HEK293 (cell line): Measurements from ENCODE around the gene PRX.

Source experiments
- CTCF ChIA-PET: fragments of 350-600 bp; formaldehyde crosslinking; extraction: SDS; loops from one replicate; lab custom pipeline; 2021; ENCODE audit warnings: antibody characterized with exemption; lab: Yijun Ruan, JAX
- POLR2A ChIA-PET: fragments of 300-600 bp; formaldehyde crosslinking; extraction: SDS; loops from one replicate; lab custom pipeline; 2020; ENCODE audit warnings: antibody characterized with exemption, inconsistent platforms; lab: Yijun Ruan, JAX
- H3K27ac ChIP-seq: fragments of 200-500 bp; sonication (Bioruptor generic); 2 replicates; pipeline ENCODE4 v1.5.1; 2014; ENCODE audit warnings: low read depth, low read length, control low read depth, inconsistent platforms; ENCODE audit errors: extremely low read depth
- H3K36me3 ChIP-seq, 2 experiments: fragments of 200-500 bp in 1 of 2; sonication (Bioruptor generic) in 1 of 2; 1 replicate in 1 of 2; 2 replicates in 1 of 2; pipeline ENCODE4 v1.5.1; 2014 to 2017; ENCODE audit warnings: inconsistent platforms in 2 of 2, low read length in 2 of 2; ENCODE audit not compliant: control insufficient read depth in 2 of 2, insufficient read depth in 1 of 2
- H3K4me1 ChIP-seq: fragments of 200-500 bp; sonication (Bioruptor generic); 2 replicates; pipeline ENCODE4 v1.5.1; 2014; ENCODE audit warnings: mild to moderate bottlenecking, low read length, inconsistent platforms; ENCODE audit not compliant: control insufficient read depth, insufficient read depth
- H3K4me3 ChIP-seq: 2 replicates; pipeline ENCODE4 v1.5.1; 2011; ENCODE audit warnings: low read depth, mild to moderate bottlenecking, control low read depth, low read length, moderate library complexity
- H3K9me3 ChIP-seq: fragments of 200-500 bp; sonication (Bioruptor generic); 2 replicates; pipeline ENCODE4 v1.5.1; 2014; ENCODE audit warnings: low read depth, low read length, inconsistent platforms; ENCODE audit not compliant: control insufficient read depth, insufficient read depth
- GLI2 ChIP-seq: fragments of 450-650 bp; formaldehyde crosslinking; IDR thresholded peaks from 2 replicates; pipeline ENCODE4; 2017; ENCODE audit warnings: missing biosample characterization, missing genetic modification characterization, low read depth, borderline replicate concordance
- INSM2 ChIP-seq: fragments of 450-650 bp; formaldehyde crosslinking; IDR thresholded peaks from 2 replicates; pipeline ENCODE4 v1.5.1; 2016; ENCODE audit warnings: missing biosample characterization, missing genetic modification characterization
- KLF1 ChIP-seq: fragments of 450-650 bp; formaldehyde crosslinking; IDR thresholded peaks from 2 replicates; pipeline ENCODE4 v1.5.1; 2016; ENCODE audit warnings: missing biosample characterization, missing genetic modification characterization
- KLF17 ChIP-seq: fragments of 450-650 bp; formaldehyde crosslinking; IDR thresholded peaks from 2 replicates; pipeline ENCODE4 v1.5.1; 2016; ENCODE audit warnings: missing biosample characterization, missing genetic modification characterization
- KLF9 ChIP-seq: fragments of 450-650 bp; formaldehyde crosslinking; IDR thresholded peaks from 2 replicates; pipeline ENCODE4 v1.5.1; 2016; ENCODE audit warnings: missing biosample characterization, missing genetic modification characterization, low read depth
- SP7 ChIP-seq: fragments of 450-650 bp; formaldehyde crosslinking; IDR thresholded peaks from 2 replicates; pipeline ENCODE4 v1.5.1; 2016; ENCODE audit warnings: missing biosample characterization, missing genetic modification characterization
- TCF7L2 ChIP-seq: IDR thresholded peaks from 2 replicates; pipeline ENCODE4 v1.6.1; 2011; ENCODE audit warnings: low read depth, mild to moderate bottlenecking, inconsistent platforms, low read length, moderate library complexity, borderline replicate concordance
- WT1 ChIP-seq: fragments of 450-650 bp; formaldehyde crosslinking; IDR thresholded peaks from 2 replicates; pipeline ENCODE4 v1.5.1; 2016; ENCODE audit warnings: missing biosample characterization, missing genetic modification characterization
- YY2 ChIP-seq: fragments of 450-650 bp; formaldehyde crosslinking; IDR thresholded peaks from 2 replicates; pipeline ENCODE4 v1.5.1; 2016; ENCODE audit warnings: missing biosample characterization, missing genetic modification characterization
- ZBTB20 ChIP-seq: fragments of 450-650 bp; formaldehyde crosslinking; IDR thresholded peaks from 2 replicates; pipeline ENCODE4 v1.5.1; 2016; ENCODE audit warnings: missing biosample characterization, missing genetic modification characterization
- ZBTB21 ChIP-seq: fragments of 450-650 bp; formaldehyde crosslinking; IDR thresholded peaks from 2 replicates; pipeline ENCODE4 v1.5.1; 2017; ENCODE audit warnings: missing biosample characterization, missing genetic modification characterization
- ZBTB49 ChIP-seq: fragments of 450-650 bp; formaldehyde crosslinking; IDR thresholded peaks from 2 replicates; pipeline ENCODE4 v1.5.1; 2016; ENCODE audit warnings: missing biosample characterization, missing genetic modification characterization, low read depth
- ZBTB7A ChIP-seq: fragments of 450-650 bp; formaldehyde crosslinking; IDR thresholded peaks from 2 replicates; pipeline ENCODE4 v1.5.1; 2016; ENCODE audit warnings: low read depth, missing biosample characterization, missing genetic modification characterization
- ZNF133 ChIP-seq: fragments of 450-650 bp; formaldehyde crosslinking; IDR thresholded peaks from 2 replicates; pipeline ENCODE4 v1.5.1; 2016; ENCODE audit warnings: missing biosample characterization, missing genetic modification characterization
- ZNF148 ChIP-seq: fragments of 450-650 bp; formaldehyde crosslinking; IDR thresholded peaks from 2 replicates; pipeline ENCODE4 v1.5.0; 2017; ENCODE audit warnings: missing biosample characterization, missing genetic modification characterization, borderline replicate concordance
- ZNF274 ChIP-seq, 2 experiments: fragments of 200-500 bp in 1 of 2; fragments of 450-650 bp in 1 of 2; sonication (Bioruptor generic) in 1 of 2; formaldehyde crosslinking in 1 of 2; IDR thresholded peaks; 2 replicates each; pipeline versions ENCODE4 v1.5.1 to v1.6.1; 2014 to 2016; ENCODE audit warnings: borderline replicate concordance in 1 of 2, inconsistent platforms in 1 of 2, low read length in 1 of 2, missing biosample characterization in 1 of 2, missing genetic modification characterization in 1 of 2
- ZNF391 ChIP-seq: fragments of 450-650 bp; formaldehyde crosslinking; IDR thresholded peaks from 2 replicates; pipeline ENCODE4 v1.5.1; 2016; ENCODE audit warnings: low read depth, missing biosample characterization, missing genetic modification characterization, borderline replicate concordance
- ZNF394 ChIP-seq: fragments of 450-650 bp; formaldehyde crosslinking; IDR thresholded peaks from 2 replicates; pipeline ENCODE4 v1.5.1; 2016; ENCODE audit warnings: missing biosample characterization, missing genetic modification characterization, mild to moderate bottlenecking, moderate library complexity, borderline replicate concordance
- ZNF610 ChIP-seq: fragments of 450-650 bp; formaldehyde crosslinking; IDR thresholded peaks from 2 replicates; pipeline ENCODE4 v1.5.1; 2016; ENCODE audit warnings: missing biosample characterization, missing genetic modification characterization, borderline replicate concordance
- ZNF623 ChIP-seq: fragments of 450-650 bp; formaldehyde crosslinking; IDR thresholded peaks from 2 replicates; pipeline ENCODE4 v1.5.1; 2016; ENCODE audit warnings: missing biosample characterization, missing genetic modification characterization
- ZNF629 ChIP-seq: fragments of 450-650 bp; formaldehyde crosslinking; IDR thresholded peaks from 2 replicates; pipeline ENCODE4 v1.5.1; 2017; ENCODE audit warnings: missing biosample characterization, missing genetic modification characterization
- ZNF645 ChIP-seq: fragments of 450-650 bp; formaldehyde crosslinking; IDR thresholded peaks from 2 replicates; pipeline ENCODE4; 2016; ENCODE audit warnings: missing biosample characterization, missing genetic modification characterization
- ZNF664 ChIP-seq: fragments of 450-650 bp; formaldehyde crosslinking; IDR thresholded peaks from 2 replicates; pipeline ENCODE4 v1.5.1; 2016; ENCODE audit warnings: missing biosample characterization, missing genetic modification characterization
- ZNF785 ChIP-seq: fragments of 450-650 bp; formaldehyde crosslinking; IDR thresholded peaks from 2 replicates; pipeline ENCODE4 v1.5.1; 2016; ENCODE audit warnings: missing biosample characterization, missing genetic modification characterization
- ZNF791 ChIP-seq: fragments of 450-650 bp; formaldehyde crosslinking; IDR thresholded peaks from 2 replicates; pipeline ENCODE4 v1.5.1; 2016; ENCODE audit warnings: missing biosample characterization, missing genetic modification characterization
- ZSCAN30 ChIP-seq: fragments of 450-650 bp; IDR thresholded peaks from 2 replicates; pipeline ENCODE4 v1.5.1; 2018; ENCODE audit warnings: missing biosample characterization, mild to moderate bottlenecking, missing genetic modification characterization, moderate library complexity
- ZXDB ChIP-seq: fragments of 450-650 bp; formaldehyde crosslinking; IDR thresholded peaks from 2 replicates; pipeline ENCODE4 v1.5.1; 2016; ENCODE audit warnings: missing biosample characterization, missing genetic modification characterization

Gene PRX

GRCh38 chr19:40403262-40403984 lies 9.8 kb downstream of the PRX start:
- ChIA-PET POLR2A (interaction anchor here (0.5 to 2.7 kb wide), 20 partner anchors 9 to 1464 kb away, joined by 3 to 30 read pairs (median 4); partner anchors contain the start of genes BLVRB, C19orf47, PLD3 and PRX), CTCF (interaction anchor here (0.6 to 4.3 kb wide), 11 partner anchors 9 to 211 kb away, joined by 3 to 40 read pairs (median 4); partner anchors contain the start of gene BLVRB)
- peak overlapping the region; percentile 50 for H3K4me3 ChIP-seq
- no peaks in the 10 kb centered on the region for H3K9me3 ChIP-seq
- no peaks in the 10 kb centered on the region; a peak in 1 of 3 replicates for H3K36me3 ChIP-seq
- peak overlapping the region; percentile 80 for H3K27ac ChIP-seq
- H3K4me1 ChIP-seq = peaks cover 9% of the 10 kb centered on the region
- TF ChIP-seq WT1 (tag by site-specific recombination) (0 out of 2 replicates have a peak, but pooled peaks have one; percentile 25), ZNF274 (IDR thresholded peaks at IDR 0.05; ENCODE audit: low read length) (no peak), ZNF274 (tag by site-specific recombination; IDR thresholded peaks at IDR 0.05; ENCODE audit: borderline replicate concordance) (no peak), KLF9 (tag by site-specific recombination) (peak; percentile 95), ZNF791 (tag by site-specific recombination) (no peak), TCF7L2 (no peak), ZBTB49 (tag by site-specific recombination) (0 out of 2 replicates have a peak, but pooled peaks have one; percentile 38), ZBTB20 (tag by site-specific recombination) (no peak), ZBTB21 (tag by site-specific recombination) (peak; percentile 81), ZNF664 (tag by site-specific recombination) (peak; percentile 72), ZNF645 (tag by site-specific recombination) (no peak), GLI2 (tag by site-specific recombination) (no peak), KLF1 (tag by site-specific recombination) (peak; percentile 33; the same call in 1 of the 2 replicates), ZNF148 (tag by site-specific recombination) (no peak; the same call in 1 of the 2 replicates), ZNF610 (tag by site-specific recombination) (0 out of 2 replicates have a peak, but pooled peaks have one; percentile 39), ZSCAN30 (tag by site-specific recombination) (peak; percentile 64), ZNF133 (tag by site-specific recombination) (0 out of 2 replicates have a peak, but pooled peaks have one; percentile 34), ZNF394 (tag by site-specific recombination) (0 out of 2 replicates have a peak, but pooled peaks have one; percentile 23), ZNF629 (tag by site-specific recombination) (0 out of 2 replicates have a peak, but pooled peaks have one; percentile 14), ZNF785 (tag by site-specific recombination) (peak; percentile 41; the same call in 1 of the 2 replicates), SP7 (peak; percentile 83), INSM2 (tag by site-specific recombination) (peak; percentile 72), ZNF623 (tag by site-specific recombination) (no peak; the same call in 1 of the 2 replicates), YY2 (tag by site-specific recombination) (peak; percentile 27; the same call in 1 of the 2 replicates), ZNF391 (peak; percentile 89; the same call in 1 of the 2 replicates), KLF17 (tag by site-specific recombination) (no peak; the same call in 1 of the 2 replicates), ZBTB7A (tag by site-specific recombination) (peak; percentile 64; the same call in 1 of the 2 replicates), ZXDB (tag by site-specific recombination) (peak; percentile 77)
